Ovary (tissue), 3 donors: ENCODE results near the gene DNASE1L1.

Source experiments
- EP300 ChIP-seq: sonication (generic); formaldehyde crosslinking; IDR thresholded peaks from one replicate; pipeline ENCODE4 v1.6.1; 2017; ENCODE audit warnings: antibody characterized with exemption
- POLR2A ChIP-seq: fragments of 450-650 bp; IDR thresholded peaks from one replicate; pipeline ENCODE4 v1.6.1; 2017; ENCODE audit warnings: antibody characterized with exemption, mild to moderate bottlenecking, moderate library complexity
- TF ChIP-seq, protein P1 (sequence below), 3 donors: fragments of 450-650 bp in 2 of 3; fragments of 200-600 bp in 1 of 3; IDR thresholded peaks; one replicate each; pipeline versions ENCODE4 v1.5.1 to v1.8.0; 2016 to 2022; ENCODE audit warnings: antibody characterized with exemption in 3 of 3, mild to moderate bottlenecking in 1 of 3
- donor health status: DM: no; HTN: no; CAD: no.

- TF ChIP-seq, protein P1, sequence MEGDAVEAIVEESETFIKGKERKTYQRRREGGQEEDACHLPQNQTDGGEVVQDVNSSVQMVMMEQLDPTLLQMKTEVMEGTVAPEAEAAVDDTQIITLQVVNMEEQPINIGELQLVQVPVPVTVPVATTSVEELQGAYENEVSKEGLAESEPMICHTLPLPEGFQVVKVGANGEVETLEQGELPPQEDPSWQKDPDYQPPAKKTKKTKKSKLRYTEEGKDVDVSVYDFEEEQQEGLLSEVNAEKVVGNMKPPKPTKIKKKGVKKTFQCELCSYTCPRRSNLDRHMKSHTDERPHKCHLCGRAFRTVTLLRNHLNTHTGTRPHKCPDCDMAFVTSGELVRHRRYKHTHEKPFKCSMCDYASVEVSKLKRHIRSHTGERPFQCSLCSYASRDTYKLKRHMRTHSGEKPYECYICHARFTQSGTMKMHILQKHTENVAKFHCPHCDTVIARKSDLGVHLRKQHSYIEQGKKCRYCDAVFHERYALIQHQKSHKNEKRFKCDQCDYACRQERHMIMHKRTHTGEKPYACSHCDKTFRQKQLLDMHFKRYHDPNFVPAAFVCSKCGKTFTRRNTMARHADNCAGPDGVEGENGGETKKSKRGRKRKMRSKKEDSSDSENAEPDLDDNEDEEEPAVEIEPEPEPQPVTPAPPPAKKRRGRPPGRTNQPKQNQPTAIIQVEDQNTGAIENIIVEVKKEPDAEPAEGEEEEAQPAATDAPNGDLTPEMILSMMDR (IDR thresholded peaks at IDR 0.05) = no peak
- no peak for TF ChIP-seq POLR2A
- TF ChIP-seq EP300 = no peak
These were observed 33.1 kb upstream of the DNASE1L1 start for GRCh38 chrX:154441984-154442707.
